Measurements from ENCODE around the gene TMEM101. TPM values are rescaled to one million over a fixed set of nuclear protein-coding genes. Genes with fewer than 3 reads are reported as not detected.

TMEM101 gene
- total RNA-seq, result 41.0 and 43.3 TPM in 2 replicates
- polyA plus RNA-seq, result 27.8 and 33.4 TPM in 2 replicates

- TF ChIP-seq EZH2phosphoT487 (IDR thresholded peaks at IDR 0.05; ENCODE audit: low read depth, severe bottlenecking, unreplicated experiment), result no peak
- TF ChIP-seq EZH2 (IDR thresholded peaks at IDR 0.05; ENCODE audit: borderline replicate concordance), result no peak
- TF ChIP-seq CTCF (IDR thresholded peaks at IDR 0.05; ENCODE audit: poor library complexity), result no peak
- Histone ChIP-seq H4K20me1 (ENCODE audit: insufficient read depth, poor library complexity, severe bottlenecking) (no peaks in the 10 kb centered on the region), H3K4me2 (peak within 1 kb of the TSS; percentile 89), H3K9me3 (ENCODE audit: low read depth) (no peaks in the 10 kb centered on the region), H3K79me2 (peaks cover 6% of the 10 kb centered on the region), H3K27me3 (no peaks in the 10 kb centered on the region), H3K4me3 (peak within 1 kb of the TSS; percentile 72), H3K27ac (peak within 1 kb of the TSS; percentile 87), H3K36me3 (replicated peaks; ENCODE audit: insufficient read depth, low read depth) (no peaks in the 10 kb centered on the region), H2AFZ (peak within 1 kb of the TSS; percentile 99), H3K4me1 (ENCODE audit: insufficient read depth) (peaks cover 10% of the 10 kb centered on the region), H3K9me2 (replicated peaks; ENCODE audit: insufficient read depth) (no peaks in the 10 kb centered on the region)
- DNase-seq (ENCODE audit: low spot score), result peak; percentile 95
- WGBS (ENCODE audit: low lambda C conversion rate, missing lambda C conversion rate), result 2% methylated on average over 42 of the region's 43 CpGs
These were observed at the start of gene TMEM101 for GRCh38 chr17:44014437-44015172. TSS of gene TMEM101 (minus strand) at chr17:44014963. CDS start at chr17:44014952, 11 bp downstream.

GRCh38 chr17:44063704-44064639, 49.2 kb upstream of the TMEM101 start:
- Histone ChIP-seq H3K36me3 (replicated peaks; ENCODE audit: insufficient read depth, low read depth) (peaks cover 5% of the 10 kb centered on the region), H4K20me1 (ENCODE audit: insufficient read depth, poor library complexity, severe bottlenecking) (peaks cover 38% of the 10 kb centered on the region), H3K9me2 (replicated peaks; ENCODE audit: insufficient read depth) (no peaks in the 10 kb centered on the region), H3K9me3 (ENCODE audit: low read depth) (no peaks in the 10 kb centered on the region), H2AFZ (no peak overlapping the region), H3K27ac (no peak overlapping the region), H3K4me3 (no peak overlapping the region), H3K4me1 (ENCODE audit: insufficient read depth) (peaks cover 20% of the 10 kb centered on the region), H3K4me2 (peak overlapping the region; percentile 96), H3K79me2 (peaks cover 74% of the 10 kb centered on the region), H3K27me3 (no peaks in the 10 kb centered on the region)
- no peak for DNase-seq (ENCODE audit: low spot score)
- TF ChIP-seq EZH2phosphoT487 (IDR thresholded peaks at IDR 0.05; ENCODE audit: low read depth, severe bottlenecking, unreplicated experiment), result no peak
- no peak for TF ChIP-seq CTCF (IDR thresholded peaks at IDR 0.05; ENCODE audit: poor library complexity)
- no peak for TF ChIP-seq EZH2 (IDR thresholded peaks at IDR 0.05; ENCODE audit: borderline replicate concordance)
- 83% methylated on average over 10 of the region's 10 CpGs for WGBS (ENCODE audit: low lambda C conversion rate, missing lambda C conversion rate)

GRCh38 chr17:44062871-44063270, 48.1 kb upstream of the TMEM101 start:
- peaks cover 49% of the 10 kb centered on the region for H4K20me1 ChIP-seq (ENCODE audit: insufficient read depth, poor library complexity, severe bottlenecking)

More at GRCh38 chr17:44062871-44063270, 48.1 kb upstream of the TMEM101 start:
- peaks cover 5% of the 10 kb centered on the region for H3K36me3 ChIP-seq (replicated peaks; ENCODE audit: insufficient read depth, low read depth)
- no peak for DNase-seq (ENCODE audit: low spot score)
- no peak overlapping the region for H3K4me3 ChIP-seq
- H3K4me1 ChIP-seq (ENCODE audit: insufficient read depth), result peaks cover 20% of the 10 kb centered on the region
- no peak overlapping the region for H2AFZ ChIP-seq
- WGBS (ENCODE audit: low lambda C conversion rate, missing lambda C conversion rate), result 97% methylated on average over 15 of the region's 15 CpGs
- H3K79me2 ChIP-seq, result peaks cover 85% of the 10 kb centered on the region
- TF ChIP-seq EZH2phosphoT487 (IDR thresholded peaks at IDR 0.05; ENCODE audit: low read depth, severe bottlenecking, unreplicated experiment), result no peak
- TF ChIP-seq CTCF (IDR thresholded peaks at IDR 0.05; ENCODE audit: poor library complexity), result no peak
- TF ChIP-seq EZH2 (IDR thresholded peaks at IDR 0.05; ENCODE audit: borderline replicate concordance), result no peak
- no peak overlapping the region for H3K27ac ChIP-seq
- H3K4me2 ChIP-seq, result no peak overlapping the region
- no peaks in the 10 kb centered on the region for H3K9me2 ChIP-seq (replicated peaks; ENCODE audit: insufficient read depth)
- no peaks in the 10 kb centered on the region for H3K27me3 ChIP-seq
- H3K9me3 ChIP-seq (ENCODE audit: low read depth), result no peaks in the 10 kb centered on the region

All from hepatocyte (in vitro differentiated cells).